Epithelial cell of prostate (primary cell): ENCODE measurements around the gene PRPF6.

Experiments
- DNase-seq: peaks from one replicate; pipeline ENCODE4 v3.0.0-alpha.2; 2011; ENCODE audit warnings: low read depth, low spot score
- H3K27ac ChIP-seq: fragments of 450-650 bp; 2 replicates; pipeline ENCODE4 v1.5.1; 2017; ENCODE audit warnings: mild to moderate bottlenecking

PRPF6 gene

DNA sequence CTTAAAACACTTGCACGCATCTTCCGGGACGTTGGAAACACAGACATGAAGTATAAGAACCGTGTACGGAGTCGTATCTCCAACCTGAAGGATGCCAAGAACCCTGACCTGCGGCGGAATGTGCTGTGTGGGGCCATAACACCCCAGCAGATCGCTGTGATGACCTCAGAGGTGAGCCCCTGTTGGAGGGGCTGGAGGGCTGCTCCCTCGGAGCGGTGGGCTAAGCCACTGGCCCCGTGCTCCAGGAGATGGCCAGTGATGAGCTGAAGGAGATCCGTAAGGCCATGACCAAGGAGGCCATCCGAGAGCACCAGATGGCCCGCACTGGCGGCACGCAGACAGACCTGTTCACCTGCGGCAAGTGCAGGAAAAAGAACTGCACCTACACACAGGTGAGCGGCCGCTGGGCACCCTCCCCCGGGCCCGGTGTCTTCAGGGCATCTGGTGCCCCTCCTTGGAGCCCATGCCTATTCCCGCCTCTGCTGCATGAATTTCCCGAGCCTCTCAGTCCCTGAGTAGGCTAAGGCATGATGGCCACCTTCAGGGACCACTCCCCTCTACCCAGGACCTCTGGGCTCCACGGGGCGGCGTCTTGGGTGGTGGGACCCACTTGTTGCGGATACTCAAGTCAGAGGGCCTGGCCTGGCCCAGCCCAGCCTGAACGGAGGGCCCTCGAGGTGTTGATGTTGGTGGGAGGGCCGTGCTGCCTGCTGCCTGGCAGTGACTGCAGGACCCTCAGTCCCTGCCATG, 89.5 kb downstream of the PRPF6 start:
- H3K27ac ChIP-seq = no peak overlapping the region
- no peak for DNase-seq

DNA sequence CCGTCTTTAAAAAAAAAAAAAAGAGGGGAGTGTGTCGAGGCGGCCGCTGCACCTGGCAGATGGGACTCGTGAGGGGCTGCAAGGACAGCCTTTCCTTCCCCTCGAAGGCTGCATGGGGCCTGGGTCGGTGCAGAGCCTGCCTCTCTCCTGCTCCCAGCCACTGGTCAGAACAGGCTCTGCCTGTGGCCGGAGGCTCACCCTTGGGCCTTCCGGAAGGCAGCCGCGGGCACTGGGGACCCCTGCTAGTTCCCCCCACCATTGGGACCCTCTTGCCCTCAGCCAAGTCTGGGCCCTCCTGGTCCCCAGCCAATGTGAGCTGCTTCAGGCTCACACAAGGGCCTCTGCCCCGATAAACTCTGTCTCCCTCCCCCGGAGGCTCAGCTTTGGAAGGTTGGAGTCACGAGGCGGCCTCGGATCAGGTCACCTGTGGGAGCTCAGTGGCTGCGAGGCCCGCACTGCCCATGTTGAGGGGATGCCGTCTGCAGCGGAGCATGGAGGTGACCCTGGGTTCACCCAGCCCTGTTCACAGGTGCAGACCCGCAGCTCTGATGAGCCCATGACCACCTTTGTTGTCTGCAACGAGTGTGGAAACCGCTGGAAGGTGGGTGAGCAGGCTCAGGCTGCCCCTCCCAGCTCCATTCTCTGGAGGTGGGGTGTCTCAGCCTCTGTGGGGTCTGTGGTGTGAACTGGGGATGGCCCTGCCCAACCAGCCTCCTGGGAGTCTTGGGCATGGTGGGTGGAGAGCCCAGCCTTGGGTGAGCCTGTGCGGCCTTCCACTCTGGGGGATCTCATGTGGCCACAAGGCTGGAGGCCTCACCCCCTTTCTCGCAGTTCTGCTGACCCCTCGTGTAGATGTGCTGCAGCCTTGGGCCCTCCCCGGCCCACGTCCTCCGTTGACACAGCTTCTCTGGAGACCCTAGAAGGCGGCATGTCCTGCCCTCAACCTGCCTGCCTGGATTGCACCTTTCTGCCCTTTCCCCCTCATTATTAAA, 90.7 kb downstream of the PRPF6 start:
- no peak overlapping the region for H3K27ac ChIP-seq
- no peak for DNase-seq

DNA sequence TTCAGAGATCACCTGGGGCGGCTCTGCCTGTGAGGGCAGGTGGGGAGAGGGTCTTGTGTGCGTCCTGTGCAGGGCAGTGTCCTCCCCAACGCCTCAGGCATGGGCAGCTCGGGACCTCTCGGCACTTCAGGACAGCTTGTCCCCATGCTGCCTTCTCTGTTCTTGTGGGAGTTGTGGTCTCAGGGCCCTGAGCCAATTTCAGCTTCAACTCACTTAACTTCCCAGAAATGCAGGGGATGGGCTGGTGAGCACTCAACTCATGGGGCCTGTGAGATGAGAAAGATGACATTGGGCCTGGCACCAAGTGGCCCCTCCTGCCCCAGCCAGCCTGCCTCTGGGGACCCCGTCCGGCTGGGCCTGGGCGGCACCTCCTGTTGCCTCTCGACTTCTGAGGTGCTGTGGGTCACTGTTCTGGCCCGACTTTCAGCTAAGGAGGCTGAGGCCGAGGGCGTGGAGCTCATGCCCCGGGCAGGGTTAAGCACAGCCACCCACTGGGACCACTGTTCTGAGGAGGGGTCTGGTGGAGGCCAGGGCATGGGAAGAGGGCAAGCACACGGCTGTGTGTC, 91.6 kb downstream of the PRPF6 start:
- H3K27ac ChIP-seq = no peak overlapping the region
- DNase-seq = no peak

DNA sequence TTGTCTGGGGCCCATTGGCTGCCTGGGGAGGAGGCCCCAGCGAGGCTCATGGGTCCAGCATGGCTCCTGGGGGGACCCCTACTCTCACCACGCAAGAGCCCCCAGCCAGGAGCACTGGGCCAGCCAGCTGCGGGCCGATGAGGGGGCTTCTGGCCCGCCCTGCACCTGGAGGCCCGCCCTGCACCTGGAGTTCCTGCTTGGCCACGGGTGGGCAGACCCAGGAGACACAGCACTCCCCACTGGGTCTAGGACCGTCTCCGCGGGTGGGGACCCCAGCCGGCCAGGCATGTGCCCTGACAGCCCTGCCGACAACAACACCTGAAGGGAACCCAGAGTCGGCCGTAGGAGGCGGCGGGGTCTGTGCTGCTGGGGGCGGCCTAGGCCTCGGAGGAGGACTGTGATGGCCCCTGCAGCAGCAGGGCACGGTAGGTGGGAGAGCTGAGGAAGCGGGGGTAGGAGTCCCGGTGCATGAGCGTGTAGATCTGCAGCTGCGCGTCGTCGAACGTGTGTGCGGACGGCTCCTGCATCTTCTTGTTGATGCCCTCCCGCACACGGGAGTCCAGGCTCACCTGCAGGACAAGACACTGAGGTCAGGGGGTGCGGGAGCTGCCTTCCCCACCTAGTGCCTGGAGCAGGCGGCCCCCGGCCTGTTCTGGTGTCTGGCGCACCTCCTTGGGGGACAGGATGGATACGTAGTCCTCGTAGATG, 92.7 kb downstream of the PRPF6 start:
- no peak for DNase-seq
- H3K27ac ChIP-seq = no peak overlapping the region

DNA sequence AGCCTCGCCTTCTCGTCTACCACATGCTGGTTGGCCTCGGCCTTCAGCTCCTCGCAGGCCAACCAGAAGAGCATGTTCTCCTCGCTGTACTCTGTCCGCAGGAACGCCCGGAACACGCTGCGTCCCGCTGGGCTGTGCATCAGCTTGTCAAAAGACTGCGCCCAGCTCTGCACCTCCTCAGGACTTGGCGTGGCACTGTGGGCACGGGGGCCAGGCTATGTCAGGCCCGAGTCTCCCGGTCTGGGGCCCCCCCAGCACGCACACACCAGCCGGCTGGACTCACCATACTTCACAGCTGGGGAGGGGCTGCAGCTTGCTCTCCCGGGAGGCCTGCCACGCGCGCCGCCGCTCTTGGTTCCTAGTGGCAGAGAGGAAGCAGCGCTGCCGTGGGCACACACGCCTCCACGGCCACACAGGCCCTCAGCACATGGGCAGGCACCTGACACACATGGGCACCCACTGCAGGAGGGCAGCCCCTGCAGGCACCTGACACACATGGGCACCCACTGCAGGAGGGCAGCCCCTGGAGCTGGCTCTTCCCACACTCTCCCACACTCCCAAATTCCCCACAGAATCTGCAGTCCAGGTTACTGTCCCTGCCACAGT, 93.4 kb downstream of the PRPF6 start:
- DNase-seq = no peak
- no peak overlapping the region for H3K27ac ChIP-seq

DNA sequence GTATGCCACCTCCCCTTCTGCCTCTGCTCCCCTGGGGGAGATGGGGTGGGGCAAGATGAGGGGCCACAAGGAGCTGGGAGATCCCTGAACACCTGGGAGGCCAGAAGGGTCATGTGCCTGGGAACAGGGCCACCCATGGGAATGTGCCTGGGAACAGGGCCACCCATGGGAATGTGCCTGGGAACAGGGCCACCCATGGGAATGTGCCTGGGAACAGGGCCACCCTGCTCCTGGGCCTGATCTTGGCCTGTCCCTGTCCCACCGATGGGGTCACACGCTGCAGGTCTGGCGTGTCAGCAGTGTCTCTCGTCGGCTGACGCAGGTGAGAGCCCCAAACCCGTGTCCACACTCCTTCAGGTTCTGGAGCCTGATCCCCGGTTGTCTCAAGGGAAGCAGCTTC, 94.0 kb downstream of the PRPF6 start:
- DNase-seq = no peak
- H3K27ac ChIP-seq = no peak overlapping the region

DNA sequence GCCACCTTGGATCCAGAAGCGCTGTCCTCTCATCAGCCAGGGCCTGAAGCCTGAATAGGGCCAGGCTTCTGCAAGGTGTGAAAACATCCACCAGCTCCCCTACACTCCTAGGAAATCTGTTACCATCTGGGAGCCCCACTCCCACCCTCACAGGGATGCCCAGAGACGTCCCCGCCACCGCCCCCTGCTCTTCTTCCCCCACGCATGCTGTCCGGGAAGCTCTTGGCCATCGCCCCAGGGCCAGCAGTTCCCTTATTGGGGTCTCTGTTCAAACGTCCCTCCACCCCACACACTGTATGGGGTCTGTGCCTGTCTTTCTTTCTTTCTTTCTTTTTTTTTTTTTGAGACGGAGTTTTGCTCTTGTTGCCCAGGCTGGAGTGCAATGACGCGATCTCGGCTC, 94.6 kb downstream of the PRPF6 start:
- DNase-seq = no peak
- no peak overlapping the region for H3K27ac ChIP-seq

DNA sequence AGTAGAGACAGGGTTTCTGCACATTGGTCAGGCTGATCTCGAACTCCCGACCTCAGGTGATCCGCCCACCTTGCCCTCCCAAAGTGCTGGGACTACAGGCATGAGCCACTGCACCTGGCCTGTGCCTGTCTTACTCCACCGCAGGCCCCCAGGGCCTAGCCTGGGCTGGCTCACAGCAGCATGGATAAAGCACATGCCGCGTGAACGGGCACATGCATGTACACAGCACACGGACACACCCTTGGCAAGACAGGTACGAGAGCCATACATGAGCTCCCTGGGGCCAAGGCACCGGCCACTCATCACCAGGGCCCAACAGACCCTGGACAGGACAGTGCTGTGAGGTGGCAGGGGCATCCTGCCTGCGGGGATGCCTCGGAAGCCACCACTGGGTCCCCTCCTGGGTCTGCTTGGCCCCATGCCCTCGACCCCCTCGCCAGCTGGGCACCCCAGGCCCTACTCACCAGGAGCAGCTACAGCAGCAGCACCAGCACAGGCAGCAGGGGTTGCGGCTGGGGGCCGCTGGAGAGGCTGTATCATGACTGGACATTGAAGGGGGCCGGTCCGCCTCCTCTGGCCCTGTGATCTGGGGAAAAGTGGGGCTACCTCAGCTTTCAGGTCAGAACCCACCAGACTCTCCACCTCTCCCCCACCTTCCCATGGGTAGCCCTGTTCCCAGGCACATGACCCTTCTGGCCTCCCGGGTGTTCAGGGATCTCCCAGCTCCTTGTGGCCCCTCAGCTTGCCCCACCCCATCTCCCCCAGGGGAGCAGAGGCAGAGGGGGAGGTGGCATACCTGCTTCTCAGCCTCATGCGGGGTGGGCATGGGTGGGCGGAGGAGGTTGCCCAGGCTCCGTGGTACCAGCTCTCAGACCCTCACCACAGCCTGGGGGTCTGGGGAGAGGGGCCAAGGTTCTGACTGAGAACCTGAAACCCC, 95.4 kb downstream of the PRPF6 start:
- H3K27ac ChIP-seq = no peak overlapping the region
- DNase-seq = no peak

DNA sequence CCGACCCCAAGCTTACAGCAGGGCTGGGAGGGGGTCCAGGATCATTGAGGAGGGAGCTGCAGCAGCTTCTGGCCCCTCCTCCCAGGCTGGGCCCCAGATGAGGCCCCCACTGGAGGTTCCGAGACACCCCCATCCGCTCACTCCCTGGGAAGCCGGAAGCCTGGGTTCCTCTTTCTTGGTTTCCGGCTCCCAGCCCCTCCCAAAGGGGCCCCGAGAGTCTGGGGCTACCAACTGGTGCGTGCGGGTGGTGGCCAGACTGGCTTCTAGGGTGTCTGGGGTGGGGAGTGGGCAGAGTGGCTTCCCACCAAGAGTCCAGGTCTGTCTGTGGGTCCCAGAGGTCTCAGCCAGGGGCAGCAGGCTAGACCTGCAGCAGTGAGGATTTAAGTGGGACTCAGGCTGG, 96.2 kb downstream of the PRPF6 start:
- H3K27ac ChIP-seq = no peak overlapping the region
- no peak for DNase-seq

DNA sequence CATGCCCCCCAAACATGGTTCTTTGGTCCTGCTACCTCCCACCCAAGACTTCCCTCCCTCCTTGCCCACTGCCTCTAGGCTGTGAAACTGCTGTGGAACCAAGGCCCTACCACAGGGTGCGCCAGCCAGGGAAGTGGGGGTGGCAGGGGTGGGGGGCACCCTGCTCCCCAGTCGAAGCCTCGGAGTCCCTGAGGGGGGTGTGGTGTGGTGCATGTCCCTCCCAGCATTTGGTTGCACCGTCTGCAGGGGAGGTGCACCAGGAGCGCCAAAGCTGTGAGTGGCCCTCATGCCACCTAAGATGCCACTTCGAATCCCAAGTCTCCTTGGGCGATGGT, 96.6 kb downstream of the PRPF6 start:
- H3K27ac ChIP-seq = no peak overlapping the region

DNA sequence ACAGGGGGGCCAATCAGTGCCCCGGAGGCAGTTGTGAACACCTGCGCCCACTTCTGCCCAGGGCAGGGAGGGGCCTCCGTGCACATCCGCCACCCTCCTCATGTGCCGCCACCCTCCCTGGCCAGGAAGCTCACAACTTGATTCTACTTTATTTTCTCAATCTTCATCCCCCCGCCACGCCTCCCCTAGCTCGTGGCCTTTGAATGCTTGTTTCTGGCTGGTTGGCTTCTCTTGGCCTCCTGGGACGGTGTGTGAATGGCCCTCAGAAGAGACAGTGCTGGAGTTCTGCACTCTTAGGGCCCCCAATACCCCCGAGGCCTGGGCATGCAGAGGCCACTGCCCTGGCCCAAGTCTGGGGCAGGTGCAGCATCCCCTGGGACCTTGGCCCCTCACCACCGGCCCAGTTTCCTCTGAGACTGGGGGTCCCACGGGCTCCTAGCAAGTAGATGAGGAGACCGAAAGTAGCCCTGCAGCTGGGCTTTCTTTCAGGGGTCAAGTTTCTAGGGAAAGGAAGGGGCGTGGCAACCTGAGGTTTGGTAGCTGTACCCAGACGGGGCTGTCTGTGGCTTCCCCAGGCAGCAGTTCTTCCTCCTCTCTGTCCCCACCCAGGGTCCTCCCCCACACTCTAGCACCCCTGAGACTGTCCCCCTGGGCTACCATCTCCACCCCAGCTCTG, 97.1 kb downstream of the PRPF6 start:
- no peak for DNase-seq
- no peak overlapping the region for H3K27ac ChIP-seq

More for the DNA sequence above, 96.6 kb downstream of the PRPF6 start:
- DNase-seq = no peak

DNA sequence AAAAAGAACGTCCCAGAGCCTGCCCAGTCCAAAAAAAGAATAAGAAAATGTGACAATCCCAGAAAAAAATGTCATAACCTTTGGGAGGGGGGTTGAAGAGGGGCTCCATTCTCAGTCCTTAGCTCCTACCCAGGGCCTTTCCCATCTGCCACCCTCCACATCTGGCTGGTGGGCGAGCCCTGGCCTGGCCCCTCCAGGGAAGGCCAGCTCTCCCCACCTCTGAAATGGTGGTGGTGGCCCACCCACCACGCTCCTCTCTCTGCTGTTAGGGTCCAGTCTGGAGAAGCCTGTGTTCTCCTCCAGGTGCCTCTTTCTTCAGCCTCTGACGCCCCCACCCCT, 98.0 kb downstream of the PRPF6 start:
- DNase-seq = no peak
- H3K27ac ChIP-seq = no peak overlapping the region

DNA sequence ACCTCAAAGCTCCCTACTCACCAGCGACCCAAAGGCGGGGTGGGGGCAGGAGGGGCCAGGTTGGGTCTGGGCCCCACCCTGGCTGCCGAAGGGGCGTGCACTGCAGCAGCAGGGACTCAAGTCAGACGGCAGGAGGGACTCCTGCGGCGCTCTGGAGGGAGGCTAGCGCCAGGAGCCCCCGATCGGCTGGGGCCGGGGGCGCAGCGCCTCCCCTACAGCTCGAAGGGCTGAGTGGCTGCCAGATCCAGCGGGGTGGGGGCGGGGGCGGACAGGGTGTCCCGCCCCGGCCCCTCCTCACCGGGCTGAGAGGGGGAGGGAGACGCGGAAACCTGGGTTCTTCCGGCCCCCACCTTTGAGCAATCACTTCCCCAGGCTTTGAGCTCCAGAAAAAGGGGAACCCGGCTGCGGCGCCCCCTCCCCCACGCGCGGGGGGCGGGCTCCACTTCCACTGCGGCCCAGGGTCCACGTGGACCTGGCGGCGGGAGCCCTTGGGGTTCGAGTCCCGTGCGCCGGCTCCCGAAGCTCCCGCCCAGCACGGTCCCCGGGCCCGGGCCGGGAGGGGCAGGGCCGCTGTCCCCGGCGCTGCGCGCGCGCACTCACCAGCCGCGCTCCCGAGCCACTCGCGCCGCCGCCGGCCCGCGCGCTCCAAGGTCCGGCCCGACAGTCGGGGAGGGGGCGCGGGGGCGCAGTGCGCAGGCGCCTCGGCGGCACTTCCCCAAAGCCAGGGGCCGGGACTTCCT, 98.5 kb downstream of the PRPF6 start, which contains the start of gene RGS19:
TSS of gene RGS19 (minus strand) at position 246 of the 740 bp plus-strand sequence. CDS start 2,632 bp downstream, outside the sequence.
- H3K27ac ChIP-seq = no peak within 1 kb of the TSS
- DNase-seq = no peak

DNA sequence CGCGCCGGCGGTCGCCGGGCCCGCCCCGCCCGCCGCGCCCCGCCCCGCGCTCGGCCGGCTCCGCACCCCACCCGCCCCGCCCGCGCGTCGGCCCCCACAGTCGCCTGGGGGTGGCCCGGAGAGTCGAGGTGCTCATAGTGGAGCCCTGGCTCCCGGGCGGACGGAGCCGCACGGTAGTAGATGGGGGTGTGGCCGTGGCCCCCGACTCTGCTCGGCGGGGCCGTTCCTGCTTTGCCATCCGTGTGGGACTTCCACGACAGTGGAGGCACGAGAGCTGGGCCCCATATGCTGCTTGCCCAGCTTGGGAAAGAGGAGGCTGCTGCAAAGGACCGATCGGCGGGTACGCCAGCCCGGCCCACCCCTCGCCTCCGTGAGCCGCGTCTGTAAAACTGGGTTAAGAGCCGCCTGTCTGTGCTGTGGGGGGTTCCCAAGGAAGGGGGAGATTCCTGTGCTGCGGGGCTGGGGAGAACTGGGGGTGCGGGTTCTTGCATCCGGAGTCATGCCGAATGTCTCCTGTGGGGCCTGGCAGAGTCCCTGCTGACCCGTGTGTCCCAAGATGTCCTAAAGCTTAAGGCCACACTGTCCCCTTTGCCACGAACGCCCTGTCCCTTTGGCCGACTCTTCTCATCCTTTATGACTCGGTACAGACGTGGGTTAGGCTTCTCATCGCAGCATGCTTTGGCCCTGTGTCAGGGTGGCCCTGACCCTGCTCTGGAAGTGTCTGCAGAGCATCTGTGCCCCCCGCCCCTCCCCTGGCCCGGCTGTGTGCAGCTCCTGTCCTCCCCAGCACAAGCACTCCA, 99.3 kb downstream of the PRPF6 start, which contains the start of gene OPRL1:
TSS of gene OPRL1 (plus strand) at position 70 of the 800 bp plus-strand sequence. CDS start 12,639 bp downstream, outside the sequence.
- no peak within 1 kb of the TSS for H3K27ac ChIP-seq

DNA sequence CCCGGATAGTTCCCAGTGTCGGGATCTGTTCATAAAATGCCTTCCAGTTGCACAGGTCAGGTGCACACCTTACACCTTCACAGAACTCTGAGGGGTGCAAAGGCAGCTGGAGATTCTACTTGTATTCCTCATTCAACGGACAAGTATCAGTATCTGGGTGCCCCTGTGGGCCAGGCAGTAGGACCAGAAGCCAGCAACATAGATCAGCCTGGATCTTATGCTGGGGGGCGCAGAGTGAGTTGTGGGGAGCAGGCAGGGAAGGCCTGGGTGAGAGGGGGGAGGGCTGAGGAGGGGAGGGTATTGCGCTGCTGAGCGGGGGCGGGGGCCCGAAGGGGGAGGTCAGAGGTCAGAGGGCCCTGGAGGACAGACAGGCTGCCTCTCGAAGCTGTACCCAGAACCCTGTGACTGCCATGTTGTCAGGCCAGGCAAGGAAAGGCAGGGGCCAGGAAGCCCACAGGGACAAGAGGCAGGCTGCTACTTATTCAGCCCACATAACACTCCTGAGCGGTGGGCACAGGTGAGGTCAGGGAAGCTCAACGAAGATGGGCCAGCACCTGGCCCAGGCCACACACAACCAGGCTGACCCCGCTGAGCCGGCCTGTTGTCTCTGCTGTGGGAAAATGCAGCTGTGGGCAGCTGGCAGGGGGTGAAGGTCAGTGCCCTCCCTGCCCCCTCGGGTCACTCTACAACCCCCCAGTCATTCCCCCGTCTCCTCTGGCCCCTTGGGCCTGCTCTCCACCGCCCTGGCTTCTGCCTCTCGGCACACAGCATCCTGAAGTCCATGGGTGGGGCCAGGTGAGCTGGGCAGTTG, 100.1 kb downstream of the PRPF6 start:
- no peak overlapping the region for H3K27ac ChIP-seq
- no peak for DNase-seq

More for the DNA sequence above, 99.3 kb downstream of the PRPF6 start, which contains the start of gene OPRL1:
- no peak for DNase-seq

DNA sequence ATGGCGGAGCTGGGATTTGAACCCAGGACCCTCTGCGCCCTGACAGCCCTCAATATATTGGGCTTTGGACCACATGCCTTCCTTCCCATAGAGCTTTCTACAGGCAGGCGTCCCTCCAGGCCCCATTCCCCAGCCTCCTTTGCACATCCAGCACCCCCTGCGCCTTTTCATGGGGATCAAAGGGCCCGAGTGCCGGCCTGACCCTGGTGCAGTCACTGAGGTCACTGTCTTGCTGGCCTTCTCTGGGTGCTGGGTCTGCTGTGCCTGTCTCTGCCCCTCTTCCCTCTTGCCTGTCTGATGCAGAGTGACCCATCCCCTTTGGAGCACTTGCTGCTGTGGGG, 100.7 kb downstream of the PRPF6 start:
- no peak overlapping the region for H3K27ac ChIP-seq
- no peak for DNase-seq
